Nephron (organoid): ENCODE data around the gene NOL12.

Experiments
- H3K27ac Mint-ChIP-seq, 3 experiments: 2 replicates each; pipeline ENCODE4 v1.8.0; 2020; ENCODE audit warnings: mixed read lengths in 3 of 3, mild to moderate bottlenecking in 2 of 3, moderate library complexity in 1 of 3
- H3K27me3 Mint-ChIP-seq: 2 replicates; pipeline ENCODE4 v1.8.0; 2021; ENCODE audit warnings: low read depth, mild to moderate bottlenecking, moderate library complexity, mixed read lengths
- H3K36me3 Mint-ChIP-seq: 2 replicates; pipeline ENCODE4 v1.8.0; 2020; ENCODE audit warnings: low read depth, mixed read lengths
- H3K4me1 Mint-ChIP-seq: 2 replicates; pipeline ENCODE4 v1.8.0; 2020; ENCODE audit warnings: mixed read lengths
- H3K4me3 Mint-ChIP-seq, 3 experiments: 2 replicates each; pipeline ENCODE4 v1.8.0; 2020; ENCODE audit warnings: mild to moderate bottlenecking in 3 of 3, mixed read lengths in 3 of 3, moderate library complexity in 2 of 3
- H3K9me3 Mint-ChIP-seq: 2 replicates; pipeline ENCODE4 v1.8.0; 2020; ENCODE audit warnings: mixed read lengths
- TF ChIP-seq, protein P1 (sequence below), 3 experiments: fragments of 200-600 bp; sonication (generic); IDR thresholded peaks; one replicate each; pipeline ENCODE4 v1.5.0; 2021; ENCODE audit warnings: antibody characterized with exemption in 3 of 3; ENCODE audit not compliant: unreplicated experiment in 3 of 3

NOL12 gene

DNA sequence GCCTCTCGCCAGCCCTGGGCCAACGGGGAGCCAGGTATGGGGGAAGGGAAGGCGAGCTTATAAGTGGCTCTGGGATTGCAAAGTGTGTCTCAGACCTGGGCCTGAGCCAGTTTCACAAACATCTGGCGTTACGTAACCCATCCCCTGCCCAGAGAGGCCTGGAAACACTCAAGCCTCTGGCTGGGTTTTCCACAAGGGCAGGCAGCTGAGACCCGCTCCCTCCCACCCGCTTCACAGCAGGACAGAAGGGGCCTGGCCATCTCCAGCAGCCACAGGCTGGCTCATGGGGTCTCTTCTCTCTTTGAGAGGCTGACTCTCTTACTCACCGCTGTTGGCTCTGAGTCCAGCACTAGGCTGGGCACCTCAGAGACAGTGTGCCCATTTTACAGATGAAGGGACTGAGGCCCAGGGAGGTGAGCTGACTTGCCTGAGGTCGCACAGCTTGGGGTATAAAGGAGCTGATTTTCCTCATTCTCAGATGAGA lies 55.2 kb downstream of the NOL12 start:
- H3K9me3 Mint-ChIP-seq = no peaks in the 10 kb centered on the region
- peak overlapping the region; percentile 84 to 93 (median 87) for H3K27ac Mint-ChIP-seq
- H3K27me3 Mint-ChIP-seq = peaks cover 7% of the 10 kb centered on the region
- H3K4me3 Mint-ChIP-seq = peak overlapping the region; percentile 30 to 59 (median 57)
- H3K4me1 Mint-ChIP-seq = peaks cover 66% of the 10 kb centered on the region
- H3K36me3 Mint-ChIP-seq = no peaks in the 10 kb centered on the region
- TF ChIP-seq, protein P1, sequence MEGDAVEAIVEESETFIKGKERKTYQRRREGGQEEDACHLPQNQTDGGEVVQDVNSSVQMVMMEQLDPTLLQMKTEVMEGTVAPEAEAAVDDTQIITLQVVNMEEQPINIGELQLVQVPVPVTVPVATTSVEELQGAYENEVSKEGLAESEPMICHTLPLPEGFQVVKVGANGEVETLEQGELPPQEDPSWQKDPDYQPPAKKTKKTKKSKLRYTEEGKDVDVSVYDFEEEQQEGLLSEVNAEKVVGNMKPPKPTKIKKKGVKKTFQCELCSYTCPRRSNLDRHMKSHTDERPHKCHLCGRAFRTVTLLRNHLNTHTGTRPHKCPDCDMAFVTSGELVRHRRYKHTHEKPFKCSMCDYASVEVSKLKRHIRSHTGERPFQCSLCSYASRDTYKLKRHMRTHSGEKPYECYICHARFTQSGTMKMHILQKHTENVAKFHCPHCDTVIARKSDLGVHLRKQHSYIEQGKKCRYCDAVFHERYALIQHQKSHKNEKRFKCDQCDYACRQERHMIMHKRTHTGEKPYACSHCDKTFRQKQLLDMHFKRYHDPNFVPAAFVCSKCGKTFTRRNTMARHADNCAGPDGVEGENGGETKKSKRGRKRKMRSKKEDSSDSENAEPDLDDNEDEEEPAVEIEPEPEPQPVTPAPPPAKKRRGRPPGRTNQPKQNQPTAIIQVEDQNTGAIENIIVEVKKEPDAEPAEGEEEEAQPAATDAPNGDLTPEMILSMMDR (IDR thresholded peaks at IDR 0.05; ENCODE audit: unreplicated experiment in 3 of 3) = no peak

DNA sequence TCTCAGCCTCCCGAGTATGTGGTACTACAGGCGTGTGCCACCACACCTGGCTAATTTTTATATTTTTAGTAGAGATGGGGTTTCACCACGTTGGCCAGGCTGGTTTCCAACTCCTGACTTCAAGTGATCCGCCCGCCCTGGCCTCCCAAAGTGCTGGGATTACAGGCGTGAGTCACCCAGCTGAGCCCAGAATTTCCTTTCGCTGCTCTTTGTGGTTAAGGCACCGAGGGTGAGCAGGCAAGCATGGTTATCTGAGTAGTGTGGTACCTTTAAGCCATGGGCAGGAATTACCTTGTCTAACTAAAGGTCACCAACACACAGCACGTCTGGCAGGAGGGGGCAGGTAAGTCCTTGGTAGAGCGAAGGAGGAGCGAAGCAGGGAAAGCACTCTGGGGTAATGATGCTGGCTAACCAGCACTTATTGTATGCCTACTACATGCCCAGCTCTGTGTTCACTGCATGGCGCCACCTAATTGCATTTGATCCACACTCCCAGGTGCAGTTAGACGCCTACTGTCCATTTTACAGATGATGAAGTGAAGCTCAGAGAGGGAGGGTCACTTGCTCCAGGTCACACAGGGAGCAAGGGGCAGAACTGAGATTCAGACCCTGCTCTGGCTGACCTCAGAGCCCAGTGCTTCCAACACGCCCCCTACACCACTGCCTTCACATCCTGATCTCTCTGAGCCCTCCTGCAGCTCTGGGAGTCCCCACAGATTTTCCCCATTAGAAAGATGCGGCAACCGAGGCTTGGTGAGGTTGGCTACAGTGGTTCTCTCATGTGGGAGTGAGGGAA lies 56.4 kb downstream of the NOL12 start:
- Mint-ChIP-seq H3K27me3 (peaks cover 7% of the 10 kb centered on the region), H3K27ac (peak overlapping the region; percentile 69 to 78 (median 77)), H3K36me3 (no peaks in the 10 kb centered on the region), H3K4me3 (peak overlapping the region; percentile 18 to 67 (median 56)), H3K4me1 (peaks cover 66% of the 10 kb centered on the region), H3K9me3 (no peaks in the 10 kb centered on the region)
- TF ChIP-seq, protein P1 (IDR thresholded peaks at IDR 0.05; ENCODE audit: unreplicated experiment in 3 of 3) = no peak
